Inferior parietal cortex (tissue), 1 donor: ENCODE data around the gene CD27.

Source experiments
- DNase-seq: peaks from one replicate; pipeline ENCODE4 v3.0.0-alpha.2; 2016; ENCODE audit errors: extremely low spot score

The CD27 gene

DNA sequence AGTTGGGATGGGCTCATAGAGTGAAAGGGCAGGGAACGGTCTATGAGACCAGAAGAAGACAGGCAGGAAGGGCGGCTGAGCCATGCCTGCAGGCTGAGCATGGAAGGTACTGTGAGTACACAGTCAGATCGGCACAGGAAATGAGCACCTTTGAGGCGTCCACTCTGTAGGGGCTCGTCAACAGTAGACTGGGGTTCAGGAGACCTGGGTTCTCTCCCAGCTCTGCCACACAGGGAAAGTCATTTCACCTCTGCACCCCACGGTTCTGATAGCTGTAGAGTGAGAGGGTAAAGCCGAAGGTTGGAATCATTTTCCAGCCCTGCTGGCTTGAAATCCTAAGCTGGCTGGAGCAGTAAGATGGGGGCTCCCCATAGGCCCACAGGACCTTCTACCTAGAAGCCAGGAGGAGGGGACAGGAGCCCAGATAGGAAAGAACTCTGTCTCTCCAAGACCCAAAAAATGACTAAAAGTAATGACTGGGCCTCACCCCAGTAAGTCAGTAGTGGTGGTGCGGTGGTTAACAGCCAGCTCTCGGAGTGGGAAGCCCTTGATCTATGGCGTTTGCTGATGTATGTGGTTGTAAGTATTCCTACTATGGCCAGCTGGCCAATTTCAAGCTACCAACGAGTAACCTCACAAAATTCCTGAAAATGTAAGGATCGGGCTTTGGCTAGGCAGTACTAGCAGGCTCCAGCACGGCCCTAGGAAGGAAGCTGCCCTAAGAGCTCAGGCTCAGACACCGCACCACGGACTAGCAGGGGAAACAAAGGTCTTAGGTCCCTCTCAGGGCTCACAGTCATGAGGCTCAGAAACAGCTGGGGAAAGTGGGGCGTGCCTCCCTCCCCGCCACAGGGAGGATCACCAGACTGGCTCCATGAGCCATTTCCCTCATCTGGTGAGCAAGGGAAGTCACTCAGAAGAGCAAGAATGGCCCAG is 10.3 kb upstream of the CD27 start:
- DNase-seq, result no peak

DNA sequence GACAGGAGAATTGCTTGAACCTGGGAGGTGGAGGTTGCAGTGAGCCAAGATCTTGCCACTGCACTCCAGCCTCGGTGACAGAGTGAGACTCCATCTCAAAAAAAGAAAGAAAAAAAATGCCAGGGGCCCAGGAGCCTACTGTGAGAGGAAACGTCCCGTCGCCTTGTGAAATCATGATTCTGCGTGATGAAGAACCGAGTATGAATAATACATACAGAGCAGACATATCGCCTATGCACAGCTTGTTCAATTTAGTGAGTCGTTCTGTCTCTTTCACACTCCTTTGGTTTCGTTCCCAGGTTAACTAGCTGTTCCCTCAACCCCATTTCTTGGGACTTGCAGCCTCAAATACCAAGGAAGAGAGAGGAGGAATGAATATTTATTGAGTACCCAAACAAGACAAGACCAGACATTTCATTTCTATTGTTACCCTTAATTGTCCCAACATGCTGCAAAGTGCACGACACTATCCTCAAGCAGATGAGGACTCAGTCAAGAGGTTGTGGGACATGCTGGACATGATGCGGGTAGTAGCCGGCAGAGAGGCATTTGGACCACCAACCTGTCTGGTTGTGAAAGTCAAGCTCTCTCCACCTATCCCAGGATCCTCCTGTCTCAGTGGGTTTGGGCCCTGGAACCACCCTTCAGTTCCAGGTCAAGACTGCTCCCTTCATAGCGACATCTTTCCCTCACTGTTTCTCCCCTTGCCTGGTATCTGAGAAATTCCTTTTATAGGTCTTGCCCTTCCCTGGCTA is 8.6 kb upstream of the CD27 start:
- no peak for DNase-seq

DNA sequence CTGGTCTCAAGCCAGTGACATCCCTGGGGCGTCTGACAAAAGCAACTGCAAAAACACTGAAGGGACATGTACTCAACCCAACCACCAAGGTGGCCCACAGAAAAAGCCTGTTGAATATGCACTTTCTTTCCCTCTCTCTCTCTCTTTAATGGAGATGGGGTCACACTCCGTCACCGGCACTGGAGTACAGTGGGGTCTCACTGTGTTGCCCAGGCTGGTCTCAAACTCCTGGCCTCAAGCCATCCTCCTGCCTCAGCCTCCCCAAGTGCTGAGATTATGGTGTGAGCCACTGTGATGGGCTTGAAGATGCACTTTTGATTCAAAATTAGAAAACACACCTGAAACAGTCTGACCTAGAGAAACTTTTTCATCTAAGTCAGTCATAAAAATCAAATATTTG is 7.2 kb upstream of the CD27 start:
- no peak for DNase-seq

DNA sequence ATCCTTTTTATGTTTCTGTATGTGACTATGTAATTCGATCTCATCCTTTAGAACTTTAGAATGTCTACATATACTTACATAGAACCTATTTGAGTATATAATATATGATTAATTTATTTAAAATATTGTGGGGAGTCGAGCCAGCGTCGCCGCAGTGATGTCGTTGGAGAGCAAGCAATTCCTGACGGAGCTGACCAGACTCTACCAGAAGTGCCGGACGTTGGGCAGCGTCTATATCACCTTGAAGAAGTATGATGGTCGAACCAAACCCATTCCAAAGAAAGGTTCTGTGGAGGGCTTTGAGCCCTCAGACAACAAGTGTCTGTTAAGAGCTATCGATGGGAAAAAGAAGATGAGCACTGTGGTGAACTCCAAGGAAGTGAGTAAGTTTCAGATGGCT is 6.4 kb upstream of the CD27 start:
- no peak for DNase-seq

DNA sequence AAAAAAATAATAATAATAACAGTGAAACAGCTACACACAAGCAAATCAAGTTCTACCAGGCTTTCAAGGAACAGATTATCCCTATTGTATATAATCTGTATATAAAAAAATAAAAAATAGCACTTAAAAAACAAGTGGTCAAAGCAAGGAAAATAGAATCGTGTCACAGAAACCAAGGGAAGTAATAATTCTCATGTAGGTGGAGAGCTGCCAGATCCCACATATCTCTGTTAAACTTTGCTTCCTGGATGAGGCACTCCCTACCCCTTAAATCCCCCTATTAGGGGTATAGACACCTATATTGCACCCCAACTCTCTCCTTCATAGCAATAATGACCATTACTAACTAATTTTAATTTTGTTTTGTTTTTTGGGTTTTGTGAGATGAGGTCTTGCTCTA is 4.4 kb upstream of the CD27 start:
- DNase-seq, result no peak

DNA sequence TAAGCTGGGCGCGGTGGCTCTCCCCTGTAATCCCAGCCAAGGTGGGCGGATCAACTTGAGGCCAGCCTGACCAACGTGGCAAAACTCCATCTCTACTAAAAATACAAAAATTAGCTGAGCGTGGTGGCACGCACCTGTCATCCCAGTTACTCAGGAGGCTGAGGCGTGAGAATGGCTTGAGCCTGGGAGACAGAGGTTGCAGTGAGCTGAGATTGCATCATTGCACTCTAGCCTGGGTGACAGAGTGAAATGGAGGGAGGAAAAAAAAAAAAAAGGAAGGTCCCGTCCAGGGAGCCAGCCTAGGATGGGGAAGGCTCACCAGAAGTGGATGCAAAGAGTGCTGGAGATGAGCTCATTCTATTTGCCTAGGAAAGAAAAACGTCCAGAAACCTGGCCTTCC is 1.9 kb upstream of the CD27 start:
- no peak for DNase-seq

DNA sequence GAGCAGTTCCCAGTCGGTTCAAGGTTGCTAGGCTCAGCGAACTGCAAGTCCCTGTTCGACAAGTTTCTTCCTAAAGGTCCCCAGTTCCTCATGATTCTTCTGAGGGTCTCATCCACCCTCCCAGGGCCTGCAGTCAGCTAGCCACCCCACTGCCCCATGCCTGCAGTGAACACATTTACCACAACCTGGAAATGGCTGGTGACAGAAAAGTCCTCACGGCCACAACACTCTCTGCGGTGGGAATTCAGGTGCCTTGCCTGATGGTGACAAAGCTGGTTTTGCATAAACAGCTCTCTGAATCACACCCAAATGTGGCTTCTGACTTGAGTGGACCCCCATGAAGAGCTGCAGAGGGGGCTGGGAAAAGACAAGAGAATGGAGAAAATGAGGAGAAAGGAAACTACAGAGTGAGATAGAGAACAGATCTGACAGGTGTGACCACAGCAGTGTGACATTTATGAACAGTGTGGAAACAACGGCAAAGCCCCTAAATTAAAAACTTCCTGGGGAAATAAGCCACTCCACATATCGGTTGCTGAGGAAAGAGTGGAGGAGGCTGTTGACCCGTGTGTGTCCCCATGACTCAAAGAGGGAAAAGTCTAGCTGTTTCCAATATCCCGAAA is 1.3 kb upstream of the CD27 start:
- no peak for DNase-seq

DNA sequence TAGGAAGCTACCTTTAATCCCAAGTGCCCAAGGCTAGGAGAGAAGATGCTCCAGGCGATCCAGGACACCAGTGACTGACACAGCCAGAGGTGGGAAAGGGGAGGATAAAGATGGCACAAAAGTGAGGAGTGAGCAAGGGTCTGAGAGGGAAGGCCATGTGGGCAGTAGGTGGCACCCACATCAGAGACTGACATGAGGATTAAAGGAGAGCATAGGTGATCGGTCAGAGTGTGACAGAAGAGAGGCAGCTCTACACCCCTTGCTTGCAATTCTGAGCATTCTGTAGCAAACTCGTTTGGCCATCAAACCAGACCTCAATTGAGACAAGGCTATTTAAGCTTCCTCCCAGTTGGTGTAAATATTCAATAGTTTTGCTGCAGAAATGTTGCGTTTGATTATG is 724 bp upstream of the CD27 start:
- DNase-seq, result no peak

DNA sequence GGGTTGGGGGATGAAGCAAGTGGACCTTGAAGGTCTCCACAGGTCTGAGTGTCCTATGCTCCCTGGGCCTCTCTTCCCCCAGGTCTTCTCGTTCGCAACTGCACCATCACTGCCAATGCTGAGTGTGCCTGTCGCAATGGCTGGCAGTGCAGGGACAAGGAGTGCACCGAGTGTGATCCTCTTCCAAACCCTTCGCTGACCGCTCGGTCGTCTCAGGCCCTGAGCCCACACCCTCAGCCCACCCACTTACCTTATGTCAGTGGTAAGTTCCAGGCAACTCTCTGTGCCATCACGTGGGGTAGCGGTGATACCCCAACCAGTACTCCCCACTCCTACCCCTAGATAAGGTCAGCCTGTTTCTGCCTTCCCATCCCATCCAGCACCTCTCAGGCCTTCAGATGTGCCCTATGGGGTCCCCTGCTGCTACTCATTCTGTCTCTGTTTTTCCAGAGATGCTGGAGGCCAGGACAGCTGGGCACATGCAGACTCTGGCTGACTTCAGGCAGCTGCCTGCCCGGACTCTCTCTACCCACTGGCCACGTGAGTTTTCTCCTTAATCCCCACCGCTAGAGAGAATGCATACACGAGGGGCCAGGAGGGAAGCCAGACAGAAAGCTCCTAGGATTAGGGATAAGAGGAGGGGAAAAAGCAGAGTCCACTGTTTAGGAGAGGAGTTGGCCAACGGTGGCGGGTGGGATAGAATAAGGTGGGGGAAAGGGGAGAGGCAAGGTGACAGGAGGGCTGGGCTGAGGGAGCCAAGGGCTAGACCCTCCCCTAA is 5.5 kb downstream of the CD27 start:
- no peak for DNase-seq

DNA sequence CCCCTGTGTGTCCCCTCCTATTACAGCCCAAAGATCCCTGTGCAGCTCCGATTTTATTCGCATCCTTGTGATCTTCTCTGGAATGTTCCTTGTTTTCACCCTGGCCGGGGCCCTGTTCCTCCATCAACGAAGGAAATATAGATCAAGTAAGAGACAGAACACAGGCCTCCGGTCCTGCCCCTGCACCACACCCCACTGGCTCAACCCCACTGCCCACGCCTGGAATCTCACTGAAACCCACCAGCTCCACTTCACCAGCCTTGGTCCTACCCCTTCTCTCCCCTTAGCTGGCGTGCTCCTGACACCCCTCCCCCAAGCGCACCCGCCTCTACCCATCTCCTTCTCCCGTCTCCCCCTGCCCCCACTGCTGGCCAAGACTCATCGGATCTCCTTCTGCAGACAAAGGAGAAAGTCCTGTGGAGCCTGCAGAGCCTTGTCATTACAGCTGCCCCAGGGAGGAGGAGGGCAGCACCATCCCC is 6.2 kb downstream of the CD27 start:
- DNase-seq, result no peak

DNA sequence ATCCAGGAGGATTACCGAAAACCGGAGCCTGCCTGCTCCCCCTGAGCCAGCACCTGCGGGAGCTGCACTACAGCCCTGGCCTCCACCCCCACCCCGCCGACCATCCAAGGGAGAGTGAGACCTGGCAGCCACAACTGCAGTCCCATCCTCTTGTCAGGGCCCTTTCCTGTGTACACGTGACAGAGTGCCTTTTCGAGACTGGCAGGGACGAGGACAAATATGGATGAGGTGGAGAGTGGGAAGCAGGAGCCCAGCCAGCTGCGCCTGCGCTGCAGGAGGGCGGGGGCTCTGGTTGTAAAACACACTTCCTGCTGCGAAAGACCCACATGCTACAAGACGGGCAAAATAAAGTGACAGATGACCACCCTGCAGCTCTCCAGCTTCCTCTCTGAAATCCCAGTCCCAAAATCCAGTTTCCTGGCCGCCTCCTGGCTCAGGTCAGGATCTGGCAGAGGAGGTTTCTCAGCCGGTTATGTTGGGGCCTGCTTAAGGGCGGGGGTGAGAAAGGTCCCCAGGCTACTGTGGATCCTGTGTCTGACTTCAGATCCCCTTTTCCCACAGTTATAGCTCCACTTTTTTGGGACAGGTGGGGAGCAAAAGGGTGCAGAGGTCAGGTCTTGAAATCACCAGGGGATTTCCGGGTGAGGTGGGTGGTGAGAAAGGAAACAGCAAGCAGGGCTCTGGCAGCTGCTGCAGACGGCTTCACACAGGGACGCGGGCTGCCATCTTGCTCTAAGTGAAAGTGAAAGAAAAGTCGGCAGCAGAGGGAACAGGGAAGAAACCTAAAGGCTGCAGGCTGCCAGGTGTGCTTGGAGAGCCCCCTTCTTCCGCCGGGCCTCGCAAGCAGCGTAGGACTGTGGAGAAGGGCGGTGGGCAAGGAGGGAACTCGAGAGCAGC is 6.8 kb downstream of the CD27 start, which contains the start of gene TAPBPL:
Gene TAPBPL (plus strand): TSS at position 695 of the 897 bp plus-strand sequence. CDS start 207 bp downstream, outside the sequence.
- DNase-seq, result peak; percentile 88

DNA sequence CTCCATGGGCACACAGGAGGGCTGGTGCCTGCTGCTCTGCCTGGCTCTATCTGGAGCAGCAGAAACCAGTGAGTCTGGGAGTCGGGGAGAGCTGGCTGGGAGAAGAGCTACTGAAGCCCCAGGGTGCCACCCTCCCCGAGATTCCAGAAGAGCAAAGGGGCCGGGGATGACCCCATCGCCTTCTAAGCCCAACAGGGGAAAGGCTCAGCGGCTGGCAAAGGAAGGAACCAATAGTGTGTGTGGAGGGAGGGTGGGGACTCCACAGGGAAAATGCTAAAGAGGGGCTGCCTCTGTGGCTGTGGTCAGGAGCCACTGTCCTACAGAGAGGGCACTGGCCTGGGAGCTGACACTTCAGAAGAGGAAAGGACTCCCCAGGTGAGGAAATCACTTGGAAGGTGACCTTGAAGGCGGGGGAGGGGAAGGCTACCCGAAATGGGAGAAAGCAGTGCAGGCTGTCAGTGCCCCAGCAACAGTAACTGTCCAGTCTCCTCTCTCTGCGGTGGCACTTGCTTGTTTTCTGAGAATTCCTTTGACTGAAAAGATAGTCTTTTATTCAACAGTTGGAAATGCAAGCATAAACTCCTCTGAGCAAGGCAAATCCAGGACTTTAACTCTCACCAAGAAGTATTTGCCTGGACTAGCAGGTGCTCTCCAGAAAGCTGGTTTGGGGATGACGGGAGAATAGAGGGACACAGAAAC is 7.6 kb downstream of the CD27 start:
- no peak for DNase-seq

DNA sequence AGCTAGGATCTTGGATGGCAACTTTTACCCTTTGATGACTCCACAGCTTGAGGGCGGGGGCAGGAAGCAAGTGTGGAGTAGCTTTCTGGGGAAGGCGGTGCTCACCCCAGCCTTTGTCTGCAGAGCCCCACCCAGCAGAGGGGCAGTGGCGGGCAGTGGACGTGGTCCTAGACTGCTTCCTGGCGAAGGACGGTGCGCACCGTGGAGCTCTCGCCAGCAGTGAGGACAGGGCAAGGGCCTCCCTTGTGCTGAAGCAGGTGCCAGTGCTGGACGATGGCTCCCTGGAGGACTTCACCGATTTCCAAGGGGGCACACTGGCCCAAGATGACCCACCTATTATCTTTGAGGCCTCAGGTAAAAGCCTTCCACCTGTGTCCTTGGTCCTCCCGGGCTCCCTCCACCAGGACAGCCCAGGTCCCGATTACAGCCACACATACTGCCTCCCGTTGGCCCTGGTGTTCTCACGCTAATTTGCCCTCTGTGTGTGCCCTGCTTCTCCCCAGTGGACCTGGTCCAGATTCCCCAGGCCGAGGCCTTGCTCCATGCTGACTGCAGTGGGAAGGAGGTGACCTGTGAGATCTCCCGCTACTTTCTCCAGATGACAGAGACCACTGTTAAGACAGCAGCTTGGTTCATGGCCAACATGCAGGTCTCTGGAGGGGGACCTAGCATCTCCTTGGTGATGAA is 8.3 kb downstream of the CD27 start:
- DNase-seq, result no peak

DNA sequence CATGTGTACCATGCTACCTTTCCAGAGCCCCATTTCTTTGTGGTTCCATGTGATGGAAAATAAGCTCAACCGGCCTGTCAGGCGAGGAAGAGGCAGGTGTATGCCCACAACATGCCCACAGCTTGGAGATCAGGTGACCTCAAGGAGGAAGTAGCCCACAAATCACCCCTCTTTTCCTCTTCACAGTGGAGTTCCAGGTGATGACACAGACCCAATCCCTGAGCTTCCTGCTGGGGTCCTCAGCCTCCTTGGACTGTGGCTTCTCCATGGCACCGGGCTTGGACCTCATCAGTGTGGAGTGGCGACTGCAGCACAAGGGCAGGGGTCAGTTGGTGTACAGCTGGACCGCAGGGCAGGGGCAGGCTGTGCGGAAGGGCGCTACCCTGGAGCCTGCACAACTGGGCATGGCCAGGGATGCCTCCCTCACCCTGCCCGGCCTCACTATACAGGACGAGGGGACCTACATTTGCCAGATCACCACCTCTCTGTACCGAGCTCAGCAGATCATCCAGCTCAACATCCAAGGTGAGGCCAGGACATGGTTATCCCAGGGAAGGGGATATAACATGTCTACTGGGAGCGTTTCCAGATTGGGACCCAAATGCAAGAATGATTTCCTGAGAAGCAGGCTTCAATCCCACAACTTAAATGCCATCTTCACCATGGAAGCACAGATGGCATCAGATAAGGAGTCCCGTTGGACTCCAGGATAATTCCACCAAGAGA is 12.6 kb downstream of the CD27 start:
- no peak for DNase-seq

DNA sequence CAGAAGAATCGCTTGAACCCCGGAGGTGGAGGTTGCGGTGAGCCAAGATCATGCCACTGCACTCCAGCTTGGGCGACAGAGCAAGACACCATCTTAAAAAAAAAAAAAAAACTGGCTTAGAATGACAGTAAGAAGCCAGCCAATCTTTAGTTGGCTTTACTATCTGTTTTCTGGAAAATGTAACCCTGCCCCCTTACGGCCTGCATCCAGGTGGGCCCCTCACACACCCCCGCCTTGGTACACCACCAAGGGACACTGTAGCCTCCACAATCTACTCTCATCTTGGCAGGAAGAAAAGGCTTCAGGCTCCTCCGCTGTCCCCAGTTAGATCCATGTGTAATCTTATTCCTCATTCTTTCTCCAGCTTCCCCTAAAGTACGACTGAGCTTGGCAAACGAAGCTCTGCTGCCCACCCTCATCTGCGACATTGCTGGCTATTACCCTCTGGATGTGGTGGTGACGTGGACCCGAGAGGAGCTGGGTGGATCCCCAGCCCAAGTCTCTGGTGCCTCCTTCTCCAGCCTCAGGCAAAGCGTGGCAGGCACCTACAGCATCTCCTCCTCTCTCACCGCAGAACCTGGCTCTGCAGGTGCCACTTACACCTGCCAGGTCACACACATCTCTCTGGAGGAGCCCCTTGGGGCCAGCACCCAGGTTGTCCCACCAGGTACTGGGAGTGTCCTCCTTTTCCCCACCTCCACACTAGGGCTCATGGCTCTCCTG is 13.7 kb downstream of the CD27 start:
- no peak for DNase-seq

DNA sequence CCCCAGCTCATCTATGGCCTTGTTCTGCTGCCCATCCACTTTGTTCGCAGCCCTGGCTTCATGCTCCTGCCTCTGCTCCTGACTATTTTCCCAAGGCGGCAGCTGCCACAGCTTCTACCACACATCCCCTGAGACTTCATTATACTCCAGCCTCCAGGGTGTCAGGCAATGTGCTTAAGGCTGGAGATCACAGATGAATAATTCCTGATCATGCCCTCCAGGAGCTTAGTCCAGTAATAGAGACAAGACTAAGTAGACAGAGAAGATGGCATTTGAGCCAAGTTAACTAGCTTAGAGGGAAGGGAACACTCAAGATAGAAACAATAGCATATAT is 14.2 kb downstream of the CD27 start:
- DNase-seq, result no peak

DNA sequence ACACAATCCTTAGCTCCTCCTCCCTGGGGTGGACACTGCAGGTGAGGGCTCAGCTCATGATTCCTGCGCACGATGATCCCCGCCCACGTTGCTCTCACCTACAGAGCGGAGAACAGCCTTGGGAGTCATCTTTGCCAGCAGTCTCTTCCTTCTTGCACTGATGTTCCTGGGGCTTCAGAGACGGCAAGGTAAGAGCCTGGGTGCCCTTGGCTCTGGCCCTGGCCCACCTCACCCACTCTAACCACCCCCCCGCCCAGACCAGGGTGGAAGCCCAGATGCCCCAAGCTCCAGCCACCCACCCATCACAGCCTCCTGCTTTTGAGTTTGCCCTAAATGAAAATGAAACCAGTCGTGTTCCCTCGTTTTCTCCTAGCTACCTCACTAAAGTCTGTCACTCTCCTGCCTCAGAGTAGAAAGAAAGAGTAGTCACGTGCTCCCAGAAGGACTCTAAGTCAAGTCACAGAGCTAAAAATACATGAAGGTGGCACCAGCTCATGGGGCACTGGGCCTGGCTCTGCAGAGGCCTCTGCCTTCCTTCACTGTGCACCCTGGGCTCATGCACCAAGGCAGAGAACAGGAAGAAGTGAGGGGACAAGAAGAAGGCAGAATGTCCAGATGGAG is 16.1 kb downstream of the CD27 start:
- no peak for DNase-seq
